GM18511 (cell line): Measurements from ENCODE around the gene IL5RA.

Experiments used
- ATAC-seq: cut with Tn5 transposase; IDR thresholded peaks from one replicate; pipeline ENCODE4 v1.9.1; 2021; ENCODE audit warnings: mild to moderate bottlenecking, moderate library complexity; ENCODE audit not compliant: unreplicated experiment

The IL5RA gene

GRCh38 chr3:3110299-3110630 is at the start of gene IL5RA:
TSS of gene IL5RA (minus strand) at chr3:3110374. CDS start at chr3:3104984, 5,390 bp downstream.
- peak; percentile 25 for ATAC-seq

DNA sequence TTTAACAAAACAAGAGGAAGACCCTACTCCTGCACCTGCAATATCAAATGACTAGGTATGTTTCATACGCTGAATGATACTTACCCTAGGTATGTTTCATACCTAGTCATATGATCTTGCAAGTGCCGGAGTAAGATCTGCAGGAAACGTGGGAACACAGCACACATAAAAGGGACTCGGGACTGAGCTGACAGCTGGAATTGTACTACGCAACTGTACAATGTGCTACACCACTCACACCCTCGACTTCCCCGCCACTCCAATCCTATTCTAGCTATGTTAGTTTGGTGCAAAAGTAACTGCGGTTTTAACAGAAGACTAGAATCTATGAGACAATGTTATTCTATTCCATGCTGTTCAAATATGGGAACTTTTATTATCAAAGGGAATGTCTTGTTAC is 47.3 kb upstream of the IL5RA start:
- ATAC-seq, result no peak

- no peak for ATAC-seq
Observed at GRCh38 chr3:3154879-3155610, 44.9 kb upstream of the IL5RA start.

DNA sequence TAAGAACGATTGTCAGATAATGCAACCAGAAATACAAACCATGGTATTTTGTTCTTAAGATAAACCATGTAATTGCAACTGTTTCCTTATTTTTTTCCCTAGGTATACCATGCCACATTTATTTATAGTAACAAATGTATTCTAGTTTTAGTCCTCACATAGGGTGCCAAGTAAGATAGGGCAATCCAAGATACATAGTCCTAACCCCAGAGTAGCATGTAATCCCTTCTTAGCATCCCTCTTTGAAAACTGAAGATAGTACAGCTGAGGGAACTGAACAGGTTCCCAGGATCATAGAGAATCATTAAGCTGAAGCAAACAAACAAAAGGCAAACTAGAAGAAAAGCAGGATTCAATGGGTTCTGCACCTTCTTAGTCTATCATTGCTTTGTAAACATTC is 41.3 kb upstream of the IL5RA start:
- ATAC-seq, result no peak

- ATAC-seq, result no peak
Observed at GRCh38 chr3:3149560-3149959, 39.4 kb upstream of the IL5RA start.

DNA sequence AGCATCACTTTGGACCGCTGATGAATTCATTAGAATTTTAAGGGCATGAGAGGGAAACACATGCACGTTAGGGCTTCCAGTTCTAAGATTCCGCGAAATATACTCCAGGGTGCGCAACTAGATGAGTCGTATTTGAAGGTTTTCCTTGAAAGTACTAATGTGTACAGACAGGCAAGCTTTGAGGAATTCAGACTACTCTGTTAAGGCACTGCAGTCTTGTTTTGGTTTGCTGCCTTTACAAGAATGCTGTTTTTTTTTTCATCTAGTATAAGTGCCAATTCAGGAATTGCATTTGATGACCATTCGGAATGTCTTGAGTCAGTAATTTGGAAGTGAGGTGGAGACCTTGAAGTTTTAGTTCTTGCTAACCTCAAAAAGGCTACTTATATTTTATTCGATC is 35.7 kb upstream of the IL5RA start:
- ATAC-seq, result no peak

DNA sequence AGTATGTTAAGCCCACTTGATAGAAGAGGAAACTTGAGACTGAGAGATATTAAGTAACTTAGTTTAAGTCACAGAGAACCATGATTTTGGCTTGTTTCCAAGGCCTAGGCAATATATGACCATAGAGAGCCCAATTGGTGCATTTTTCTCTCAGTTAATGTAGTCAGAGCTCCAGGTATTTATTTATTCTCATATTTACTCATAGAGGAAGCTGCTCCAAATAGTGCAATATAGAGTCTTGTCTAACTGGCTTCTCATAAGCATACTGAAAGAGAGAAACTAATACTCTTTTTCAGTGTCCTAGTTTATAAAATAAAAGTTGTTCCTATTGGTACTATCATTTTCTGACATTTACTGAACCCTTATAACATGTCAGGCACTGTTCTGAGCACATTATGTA is 31.8 kb upstream of the IL5RA start:
- no peak for ATAC-seq

DNA sequence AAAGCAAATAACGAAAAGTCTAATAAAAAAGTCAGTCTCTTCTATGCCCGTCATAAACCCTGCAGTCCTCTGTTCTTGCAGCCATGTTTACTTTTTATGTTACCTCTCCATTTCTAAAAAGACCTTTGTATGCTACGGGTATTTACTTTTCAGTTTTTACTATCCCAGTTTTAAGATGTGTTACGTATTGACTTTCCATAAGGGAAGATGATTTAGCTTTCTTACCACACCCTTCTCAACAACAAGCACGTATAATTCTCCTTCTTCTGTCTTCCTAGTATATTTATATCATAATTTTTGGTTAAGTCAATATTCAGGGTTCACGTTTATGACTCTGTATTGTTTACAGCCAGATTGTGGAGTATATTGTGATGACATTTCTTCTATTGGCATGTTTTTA is 27.4 kb upstream of the IL5RA start:
- no peak for ATAC-seq

DNA sequence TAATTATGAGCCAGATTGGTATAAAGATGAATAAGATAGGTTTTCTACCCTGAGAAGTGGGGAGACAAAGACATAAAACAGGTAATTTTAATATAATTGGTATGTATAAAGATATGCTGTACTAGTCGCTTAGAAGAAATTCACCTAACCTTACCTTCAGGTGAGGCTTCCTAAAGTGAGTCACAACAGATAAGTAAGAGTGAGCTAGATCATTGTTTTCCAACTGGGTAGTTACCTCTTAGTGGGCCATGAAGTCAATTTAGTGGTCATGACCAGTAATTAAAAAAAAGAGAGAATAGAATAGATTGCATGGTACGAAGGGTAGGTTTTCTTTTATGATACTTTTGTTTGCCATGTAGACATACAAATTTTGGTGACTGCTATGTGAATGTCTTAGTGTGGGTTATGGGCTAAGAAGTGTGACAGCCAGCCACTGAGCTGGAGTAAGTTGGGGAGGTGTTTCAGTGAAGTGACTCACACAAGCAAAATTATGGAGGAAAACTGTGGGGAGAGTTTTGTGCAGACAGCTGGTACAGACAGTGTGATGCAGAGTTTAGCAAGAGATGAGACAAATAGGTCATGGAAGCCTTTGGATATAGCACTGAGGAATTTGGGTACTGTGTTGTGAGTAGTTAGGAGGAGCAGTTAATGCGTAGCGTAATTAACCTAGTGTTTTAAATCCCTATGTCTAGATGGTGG is 24.7 kb upstream of the IL5RA start:
- ATAC-seq, result no peak

DNA sequence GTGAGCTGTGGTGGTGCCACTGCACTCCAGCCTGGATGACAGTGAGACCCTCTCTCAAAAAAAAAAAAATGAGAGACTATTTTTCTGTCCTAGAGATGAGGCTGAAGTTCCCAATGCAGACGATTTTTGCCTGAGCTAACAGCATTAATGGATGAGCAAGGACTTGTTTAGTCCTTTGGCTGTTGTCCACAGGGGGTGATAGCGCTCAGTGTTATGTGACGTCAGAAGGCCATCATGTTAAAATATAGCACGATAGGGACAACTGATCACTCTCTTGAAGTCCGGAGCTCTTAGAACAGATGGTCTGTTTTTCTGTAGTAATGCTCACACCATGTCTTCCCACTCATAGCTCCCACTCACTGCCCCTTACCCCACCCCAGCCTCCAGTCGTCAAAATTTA is 23.3 kb upstream of the IL5RA start:
- ATAC-seq, result no peak

DNA sequence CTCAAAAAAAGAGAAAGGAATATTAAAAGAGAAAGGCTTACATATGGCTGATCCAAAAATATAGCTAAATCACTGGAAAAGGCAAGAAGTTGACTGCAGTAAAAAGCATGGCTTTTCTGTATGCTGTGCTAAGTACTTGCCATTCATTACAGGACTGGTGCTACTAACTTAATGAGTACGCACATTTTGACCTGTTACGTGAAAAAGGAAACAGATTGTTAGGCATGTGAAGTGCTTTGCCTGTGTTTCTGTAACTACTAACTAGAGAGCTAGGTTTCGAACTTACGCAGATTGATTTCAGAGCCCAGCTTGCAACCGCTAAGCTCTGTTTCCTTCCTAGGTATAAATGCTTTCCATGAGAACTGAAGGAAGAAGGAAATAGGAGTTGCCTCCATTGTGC is 19.4 kb upstream of the IL5RA start:
- no peak for ATAC-seq

DNA sequence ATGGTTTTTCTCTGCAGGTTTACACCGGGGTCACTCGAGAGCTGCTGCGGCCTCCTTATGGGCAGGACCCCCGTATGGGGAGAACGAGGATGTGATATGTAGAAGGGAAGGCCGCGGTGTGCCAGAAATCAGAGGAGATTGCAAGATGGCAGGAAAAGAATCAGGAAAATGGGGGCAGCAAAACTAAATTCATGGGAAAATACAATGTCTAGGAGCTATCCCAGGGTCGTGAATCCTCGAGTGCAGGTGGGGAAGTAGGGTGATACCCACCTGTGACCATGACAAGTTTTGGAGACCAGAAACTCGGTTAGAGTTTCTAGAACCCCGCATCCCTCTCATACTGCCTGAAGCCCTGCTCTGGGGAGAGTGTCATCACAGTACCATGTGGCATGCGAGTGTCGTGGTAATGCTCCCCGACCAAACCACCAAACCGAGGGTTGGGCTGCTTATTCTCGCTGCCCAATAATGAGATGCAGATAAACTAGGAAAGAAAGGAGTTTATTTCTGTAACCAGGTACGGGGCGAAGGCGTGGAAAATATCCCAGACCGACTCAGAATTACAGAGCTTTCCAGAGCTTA is 17.3 kb upstream of the IL5RA start:
- no peak for ATAC-seq

- ATAC-seq, result peak; percentile 94
Observed at GRCh38 chr3:3126477-3127431, 16.6 kb upstream of the IL5RA start, which contains the start of gene TRNT1. TSS of gene TRNT1 (plus strand) at chr3:3126940. CDS start at chr3:3129041, 2,101 bp downstream.

DNA sequence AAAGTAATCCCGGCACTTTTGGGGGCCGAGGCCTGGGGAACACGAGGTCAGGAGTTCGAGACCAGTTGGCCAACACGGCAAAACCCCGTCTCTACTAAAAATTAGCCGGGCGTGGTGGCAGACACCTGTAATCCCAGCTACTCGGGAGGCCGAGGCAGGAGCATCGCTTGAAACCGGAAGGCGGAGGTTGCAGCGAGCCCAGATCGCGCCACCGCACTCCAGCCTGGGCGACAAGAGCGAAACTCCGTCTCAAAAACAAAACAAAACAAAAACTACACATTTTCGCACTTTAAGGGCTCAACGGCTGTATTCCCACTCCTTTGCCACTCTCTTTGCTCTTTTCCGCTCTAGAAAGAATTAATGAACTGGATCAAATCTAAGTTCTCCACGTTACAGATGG is 15.8 kb upstream of the IL5RA start:
- ATAC-seq, result no peak

GRCh38 chr3:3119393-3119851 is 9.2 kb upstream of the IL5RA start:
- no peak for ATAC-seq

GRCh38 chr3:3117651-3118050 is 7.5 kb upstream of the IL5RA start:
- no peak for ATAC-seq

GRCh38 chr3:3113042-3113709 is 3.0 kb upstream of the IL5RA start:
- ATAC-seq, result no peak

DNA sequence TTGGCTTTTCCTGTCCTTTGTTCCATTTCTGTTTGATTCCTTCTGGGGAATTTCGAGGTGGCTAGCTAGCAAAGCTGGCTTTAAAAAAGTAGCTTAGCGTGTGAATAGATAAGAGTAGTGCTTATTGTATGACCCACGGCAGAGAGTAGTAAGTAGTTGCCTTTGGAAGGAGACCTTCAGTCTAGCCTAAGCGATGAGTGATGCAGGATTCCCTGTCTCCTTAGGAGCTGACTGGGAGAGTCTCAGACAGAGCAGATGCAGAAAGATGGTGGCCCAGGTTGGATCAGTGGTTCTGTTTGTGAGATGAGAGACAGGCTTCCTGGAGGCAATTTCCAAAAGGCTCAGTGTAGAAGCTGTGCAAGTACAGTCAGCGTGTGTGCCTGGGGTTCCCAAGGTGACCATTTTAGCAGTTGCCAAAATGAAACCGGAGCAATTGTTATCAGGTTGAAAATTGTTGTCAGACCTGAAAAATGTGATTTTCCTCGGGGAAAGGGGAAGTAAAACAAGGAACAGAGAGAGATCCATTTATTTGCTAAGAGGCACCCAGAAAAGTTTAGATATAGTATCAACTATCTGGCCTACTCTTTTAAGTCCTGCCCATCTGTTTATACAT is 681 bp upstream of the IL5RA start:
- peak; percentile 39 for ATAC-seq

DNA sequence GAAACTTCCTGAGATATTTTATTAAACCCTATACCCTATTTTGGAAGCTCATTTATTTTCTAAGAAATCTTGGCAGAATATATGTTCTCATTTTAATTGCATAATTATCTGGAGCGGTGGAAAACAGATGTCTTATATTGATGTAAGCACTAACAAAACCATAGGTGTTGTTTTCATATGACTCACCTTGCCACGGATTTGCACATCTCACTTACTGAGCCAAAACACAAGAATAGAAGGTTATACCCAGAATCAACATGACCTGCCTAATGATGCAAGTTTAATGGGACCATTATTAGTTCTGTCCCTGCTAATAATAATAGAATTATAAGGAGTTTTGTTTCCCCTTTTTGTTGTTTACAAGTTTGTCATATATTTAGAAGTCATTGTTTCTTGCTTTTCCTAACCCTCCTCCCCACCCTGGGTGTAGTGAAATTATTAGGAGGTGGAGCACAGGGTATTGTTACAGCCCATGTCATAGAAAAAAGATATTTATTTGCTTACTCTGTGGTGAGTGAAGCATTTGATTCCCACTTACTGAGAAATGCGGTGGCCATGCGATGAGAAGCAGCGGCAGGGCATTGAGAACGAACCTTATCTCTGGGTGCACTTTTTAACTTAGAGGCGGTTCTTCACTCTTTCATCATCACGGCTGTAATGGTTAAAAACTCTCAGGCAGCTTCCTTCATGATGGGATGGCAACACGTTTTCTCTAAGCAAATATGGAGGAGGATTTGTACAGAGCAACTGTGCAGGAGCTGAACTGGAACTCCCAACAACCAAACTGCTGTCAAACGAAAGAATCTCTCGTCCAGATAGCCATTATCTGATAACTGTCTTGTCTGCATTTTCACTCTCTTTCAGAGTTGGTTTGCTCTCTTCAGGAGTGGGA is 521 bp downstream of the IL5RA start:
- ATAC-seq, result peak; percentile 84
